Loucy (cell line): Measurements from ENCODE around the gene ARHGAP19.

Experiments used
- H2AFZ ChIP-seq: fragments of 200-600 bp; sonication (generic); 2 replicates; pipeline ENCODE4 v1.6.0; 2016; ENCODE audit warnings: antibody characterized with exemption, mild to moderate bottlenecking, low read length, moderate library complexity
- H3F3A ChIP-seq: fragments of 200-600 bp; 2 replicates; pipeline ENCODE4 v1.6.0; 2016; ENCODE audit warnings: antibody characterized with exemption, low read depth, mild to moderate bottlenecking
- H3K27me3 ChIP-seq: fragments of 200-600 bp; sonication (generic); 2 replicates; pipeline ENCODE4 v1.6.1; 2014; ENCODE audit warnings: low read length, mild to moderate bottlenecking; ENCODE audit not compliant: insufficient read depth, poor library complexity, severe bottlenecking
- H3K36me3 ChIP-seq: fragments of 200-600 bp; sonication (generic); 2 replicates; pipeline ENCODE4 v1.6.1; 2016; ENCODE audit warnings: low read length; ENCODE audit not compliant: insufficient read depth
- H3K4me1 ChIP-seq: fragments of 200-600 bp; sonication (generic); 2 replicates; pipeline ENCODE4 v1.5.1; 2014; ENCODE audit warnings: low read length, mild to moderate bottlenecking; ENCODE audit not compliant: insufficient read depth, poor library complexity, severe bottlenecking
- H3K4me2 ChIP-seq: fragments of 200-600 bp; sonication (generic); 2 replicates; pipeline ENCODE4 v1.6.0; 2014; ENCODE audit warnings: antibody characterized with exemption, low read length, low read depth, mild to moderate bottlenecking; ENCODE audit not compliant: poor library complexity, severe bottlenecking
- H3K4me3 ChIP-seq: fragments of 200-600 bp; sonication (generic); 2 replicates; pipeline ENCODE4 v1.5.1; 2014; ENCODE audit warnings: low read length, mild to moderate bottlenecking, mixed read lengths; ENCODE audit not compliant: poor library complexity, severe bottlenecking
- H3K79me2 ChIP-seq: fragments of 200-600 bp; sonication (generic); 2 replicates; pipeline ENCODE4 v1.6.1; 2014; ENCODE audit warnings: low read length; ENCODE audit not compliant: insufficient read depth
- H3K9ac ChIP-seq: fragments of 200-600 bp; sonication (generic); 2 replicates; pipeline ENCODE4 v1.6.0; 2014; ENCODE audit warnings: mild to moderate bottlenecking, low read depth, low read length, moderate library complexity; ENCODE audit not compliant: poor library complexity, severe bottlenecking
- H3K9me2 ChIP-seq: fragments of 200-600 bp; sonication (generic); replicated peaks from 2 replicates; pipeline ENCODE4 v1.6.1; 2016; ENCODE audit warnings: low read depth, low read length, mixed read lengths
- H3K9me3 ChIP-seq: fragments of 200-600 bp; sonication (generic); 2 replicates; pipeline ENCODE4 v1.6.1; 2014; ENCODE audit warnings: mild to moderate bottlenecking, antibody characterized with exemption, low read length, low read depth; ENCODE audit not compliant: insufficient read depth
- H4K20me1 ChIP-seq: fragments of 200-600 bp; sonication (generic); 2 replicates; pipeline ENCODE4 v1.6.0; 2014; ENCODE audit warnings: antibody characterized with exemption, low read length, mild to moderate bottlenecking; ENCODE audit not compliant: insufficient read depth, poor library complexity, severe bottlenecking
- CTCF ChIP-seq: fragments of 200-600 bp; sonication (generic); conservative IDR thresholded peaks from 2 replicates; pipeline ENCODE4 v1.5.1; 2014; ENCODE audit warnings: mild to moderate bottlenecking, antibody characterized with exemption, low read length
- EZH2phosphoT487 ChIP-seq: fragments of 200-600 bp; IDR thresholded peaks from 2 replicates; pipeline ENCODE4 v1.6.1; 2018; ENCODE audit warnings: antibody characterized with exemption, mild to moderate bottlenecking, moderate library complexity, borderline replicate concordance

Gene ARHGAP19

GRCh38 chr10:97311111-97311626, 18.7 kb upstream of the ARHGAP19 start:
- H4K20me1 ChIP-seq = no peaks in the 10 kb centered on the region
- H3K79me2 ChIP-seq = no peaks in the 10 kb centered on the region
- no peak overlapping the region for H3K4me3 ChIP-seq
- no peak overlapping the region for H3K4me2 ChIP-seq
- no peaks in the 10 kb centered on the region for H3K9me2 ChIP-seq
- TF ChIP-seq CTCF (no peak), EZH2phosphoT487 (no peak)
- no peaks in the 10 kb centered on the region for H3K4me1 ChIP-seq
- no peaks in the 10 kb centered on the region for H3F3A ChIP-seq
- no peaks in the 10 kb centered on the region for H3K9me3 ChIP-seq
- H2AFZ ChIP-seq = no peak overlapping the region
- no peaks in the 10 kb centered on the region for H3K27me3 ChIP-seq
- H3K36me3 ChIP-seq = no peaks in the 10 kb centered on the region
- no peak overlapping the region for H3K9ac ChIP-seq

- H3K9me3 ChIP-seq = no peaks in the 10 kb centered on the region
- no peak overlapping the region for H2AFZ ChIP-seq
- no peaks in the 10 kb centered on the region for H3K36me3 ChIP-seq
- no peak overlapping the region for H3K4me2 ChIP-seq
- no peak overlapping the region for H3K4me3 ChIP-seq
- no peaks in the 10 kb centered on the region for H3K4me1 ChIP-seq
- no peaks in the 10 kb centered on the region for H3K9me2 ChIP-seq
- no peaks in the 10 kb centered on the region for H3K27me3 ChIP-seq
- TF ChIP-seq EZH2phosphoT487 (no peak), CTCF (no peak)
- H3K9ac ChIP-seq = no peak overlapping the region
- H3F3A ChIP-seq = no peaks in the 10 kb centered on the region
- H4K20me1 ChIP-seq = no peaks in the 10 kb centered on the region
- H3K79me2 ChIP-seq = no peaks in the 10 kb centered on the region
These were observed 15.7 kb upstream of the ARHGAP19 start for GRCh38 chr10:97307866-97308780.

GRCh38 chr10:97307441-97307840, 15.0 kb upstream of the ARHGAP19 start:
- Histone ChIP-seq H3K9ac (no peak overlapping the region), H3K79me2 (no peaks in the 10 kb centered on the region), H3K36me3 (no peaks in the 10 kb centered on the region), H3K4me2 (no peak overlapping the region), H3K4me3 (no peak overlapping the region), H3K27me3 (no peaks in the 10 kb centered on the region), H4K20me1 (no peaks in the 10 kb centered on the region), H3K9me3 (no peaks in the 10 kb centered on the region), H3K9me2 (no peaks in the 10 kb centered on the region), H3K4me1 (no peaks in the 10 kb centered on the region), H2AFZ (no peak overlapping the region), H3F3A (no peaks in the 10 kb centered on the region)
- no peak for TF ChIP-seq EZH2phosphoT487
- no peak for TF ChIP-seq CTCF
